SK-N-SH treated with all-trans-retinoic acid at 6 μM for 48 hours (cell line): ENCODE results near the gene CPA1.

Source experiments
- ESRRG ChIP-seq: fragments of 250-450 bp; sonication (Bioruptor Pico); IDR thresholded peaks from 2 replicates; pipeline ENCODE4 v1.6.1; 2021; ENCODE audit warnings: mild to moderate bottlenecking
- TCF4 ChIP-seq: fragments of 250-450 bp; sonication (Bioruptor Pico); IDR thresholded peaks from 2 replicates; pipeline ENCODE4 v1.8.0; 2021; ENCODE audit warnings: mild to moderate bottlenecking, moderate library complexity, borderline replicate concordance
- ZFP3 ChIP-seq: fragments of 250-450 bp; sonication (Bioruptor Pico); IDR thresholded peaks from 2 replicates; pipeline ENCODE4 v1.5.0; 2020; ENCODE audit warnings: mild to moderate bottlenecking, moderate library complexity
- TF ChIP-seq, protein P1 (sequence below): fragments of 250-450 bp; sonication (Bioruptor Pico); IDR thresholded peaks from 2 replicates; pipeline ENCODE4 v1.5.1; 2020; ENCODE audit warnings: low read depth, mild to moderate bottlenecking, moderate library complexity

DNA sequence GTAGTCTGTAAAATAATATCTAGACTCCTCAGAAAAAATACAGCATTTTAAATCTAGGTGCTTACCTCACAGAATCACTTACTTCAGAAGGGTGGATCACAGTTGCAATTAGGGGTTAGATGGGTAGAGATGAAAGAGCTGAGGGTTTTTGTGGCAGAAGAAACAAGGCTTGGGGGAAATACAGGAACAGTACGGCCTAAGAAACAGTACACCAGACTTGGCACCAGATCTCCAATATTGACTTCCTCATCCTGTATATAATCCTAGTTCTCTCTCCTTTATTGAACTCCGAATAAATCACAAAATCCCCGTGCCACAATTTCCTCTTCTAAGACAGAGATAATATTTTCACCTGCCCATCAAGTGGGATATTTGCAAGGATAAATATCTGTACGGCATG lies 46.3 kb downstream of the CPA1 start:
- TF ChIP-seq ESRRG (no peak), ZFP3 (CRISPR knock-in tag) (no peak), TCF4 (CRISPR knock-in tag) (no peak)
- TF ChIP-seq, protein P1, sequence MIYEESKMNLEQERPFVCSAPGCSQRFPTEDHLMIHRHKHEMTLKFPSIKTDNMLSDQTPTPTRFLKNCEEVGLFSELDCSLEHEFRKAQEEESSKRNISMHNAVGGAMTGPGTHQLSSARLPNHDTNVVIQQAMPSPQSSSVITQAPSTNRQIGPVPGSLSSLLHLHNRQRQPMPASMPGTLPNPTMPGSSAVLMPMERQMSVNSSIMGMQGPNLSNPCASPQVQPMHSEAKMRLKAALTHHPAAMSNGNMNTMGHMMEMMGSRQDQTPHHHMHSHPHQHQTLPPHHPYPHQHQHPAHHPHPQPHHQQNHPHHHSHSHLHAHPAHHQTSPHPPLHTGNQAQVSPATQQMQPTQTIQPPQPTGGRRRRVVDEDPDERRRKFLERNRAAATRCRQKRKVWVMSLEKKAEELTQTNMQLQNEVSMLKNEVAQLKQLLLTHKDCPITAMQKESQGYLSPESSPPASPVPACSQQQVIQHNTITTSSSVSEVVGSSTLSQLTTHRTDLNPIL (CRISPR knock-in tag) = no peak
